Progenitor cell of endocrine pancreas (in vitro differentiated cells): ENCODE data around the gene CHRNB1. TPM values are rescaled to one million over a fixed set of nuclear protein-coding genes. Genes with fewer than 3 reads are reported as not detected.

Experiments
- DNase-seq: peaks from one replicate; pipeline ENCODE4 v3.0.0; 2021; ENCODE audit warnings: low spot score; ENCODE audit not compliant: unreplicated experiment
- H3K27ac Mint-ChIP-seq: 2 replicates; pipeline ENCODE4 v1.8.0; 2021; ENCODE audit warnings: mild to moderate bottlenecking, moderate library complexity, mixed read lengths
- H3K27me3 Mint-ChIP-seq: 2 replicates; pipeline ENCODE4 v1.8.0; 2021; ENCODE audit warnings: mixed read lengths
- H3K36me3 Mint-ChIP-seq: 2 replicates; pipeline ENCODE4 v1.8.0; 2022; ENCODE audit warnings: mixed read lengths; ENCODE audit not compliant: insufficient read depth
- H3K4me1 Mint-ChIP-seq: 2 replicates; pipeline ENCODE4 v1.8.0; 2021; ENCODE audit warnings: low read depth, mixed read lengths
- H3K4me3 Mint-ChIP-seq: 2 replicates; pipeline ENCODE4 v1.8.0; 2021; ENCODE audit warnings: low read depth, mild to moderate bottlenecking, moderate library complexity, mixed read lengths
- H3K9me3 Mint-ChIP-seq: 2 replicates; pipeline ENCODE4 v1.8.0; 2021; ENCODE audit warnings: low read depth, mixed read lengths
- total RNA-seq: library from RNA; stranded (reverse); gene quantifications from 2 replicates; pipeline ENCODE4 v1.2.1, GENCODE V29; 2021
- TF ChIP-seq, protein P1 (sequence below): fragments of 200-600 bp; sonication (generic); IDR thresholded peaks from one replicate; pipeline ENCODE4 v1.5.0; 2021; ENCODE audit warnings: antibody characterized with exemption, mild to moderate bottlenecking; ENCODE audit not compliant: unreplicated experiment

Gene CHRNB1
- total RNA-seq, 1 donor from 2014 or later = 17.2 TPM

GRCh38 chr17:7423679-7424078, 21.2 kb upstream of the CHRNB1 start:
- Mint-ChIP-seq H3K4me1 (peaks cover 7% of the 10 kb centered on the region), H3K9me3 (no peaks in the 10 kb centered on the region), H3K27ac (peak overlapping the region; percentile 67), H3K36me3 (no peaks in the 10 kb centered on the region), H3K4me3 (no peak overlapping the region), H3K27me3 (no peaks in the 10 kb centered on the region)
- DNase-seq = no peak
- TF ChIP-seq, protein P1, sequence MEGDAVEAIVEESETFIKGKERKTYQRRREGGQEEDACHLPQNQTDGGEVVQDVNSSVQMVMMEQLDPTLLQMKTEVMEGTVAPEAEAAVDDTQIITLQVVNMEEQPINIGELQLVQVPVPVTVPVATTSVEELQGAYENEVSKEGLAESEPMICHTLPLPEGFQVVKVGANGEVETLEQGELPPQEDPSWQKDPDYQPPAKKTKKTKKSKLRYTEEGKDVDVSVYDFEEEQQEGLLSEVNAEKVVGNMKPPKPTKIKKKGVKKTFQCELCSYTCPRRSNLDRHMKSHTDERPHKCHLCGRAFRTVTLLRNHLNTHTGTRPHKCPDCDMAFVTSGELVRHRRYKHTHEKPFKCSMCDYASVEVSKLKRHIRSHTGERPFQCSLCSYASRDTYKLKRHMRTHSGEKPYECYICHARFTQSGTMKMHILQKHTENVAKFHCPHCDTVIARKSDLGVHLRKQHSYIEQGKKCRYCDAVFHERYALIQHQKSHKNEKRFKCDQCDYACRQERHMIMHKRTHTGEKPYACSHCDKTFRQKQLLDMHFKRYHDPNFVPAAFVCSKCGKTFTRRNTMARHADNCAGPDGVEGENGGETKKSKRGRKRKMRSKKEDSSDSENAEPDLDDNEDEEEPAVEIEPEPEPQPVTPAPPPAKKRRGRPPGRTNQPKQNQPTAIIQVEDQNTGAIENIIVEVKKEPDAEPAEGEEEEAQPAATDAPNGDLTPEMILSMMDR = no peak

- no peaks in the 10 kb centered on the region for H3K36me3 Mint-ChIP-seq
- no peak within 1 kb of the TSS for H3K27ac Mint-ChIP-seq
- H3K4me1 Mint-ChIP-seq = no peaks in the 10 kb centered on the region
- TF ChIP-seq, protein P1 = no peak
- no peak for DNase-seq
- H3K4me3 Mint-ChIP-seq = no peak within 1 kb of the TSS
- H3K9me3 Mint-ChIP-seq = no peaks in the 10 kb centered on the region
- no peaks in the 10 kb centered on the region for H3K27me3 Mint-ChIP-seq
Observed at GRCh38 chr17:7425316-7425715, 19.5 kb upstream of the CHRNB1 start, which contains the start of gene SPEM2. Gene SPEM2, plus strand, starts transcription at chr17:7425616. Its CDS starts 73 bp downstream, at chr17:7425689.

GRCh38 chr17:7425756-7426155, 19.1 kb upstream of the CHRNB1 start:
- H3K4me3 Mint-ChIP-seq = no peak overlapping the region
- H3K9me3 Mint-ChIP-seq = no peaks in the 10 kb centered on the region
- TF ChIP-seq, protein P1 = no peak
- H3K27ac Mint-ChIP-seq = no peak overlapping the region
- no peaks in the 10 kb centered on the region for H3K27me3 Mint-ChIP-seq
- H3K4me1 Mint-ChIP-seq = no peaks in the 10 kb centered on the region
- H3K36me3 Mint-ChIP-seq = no peaks in the 10 kb centered on the region
- DNase-seq = no peak

DNA sequence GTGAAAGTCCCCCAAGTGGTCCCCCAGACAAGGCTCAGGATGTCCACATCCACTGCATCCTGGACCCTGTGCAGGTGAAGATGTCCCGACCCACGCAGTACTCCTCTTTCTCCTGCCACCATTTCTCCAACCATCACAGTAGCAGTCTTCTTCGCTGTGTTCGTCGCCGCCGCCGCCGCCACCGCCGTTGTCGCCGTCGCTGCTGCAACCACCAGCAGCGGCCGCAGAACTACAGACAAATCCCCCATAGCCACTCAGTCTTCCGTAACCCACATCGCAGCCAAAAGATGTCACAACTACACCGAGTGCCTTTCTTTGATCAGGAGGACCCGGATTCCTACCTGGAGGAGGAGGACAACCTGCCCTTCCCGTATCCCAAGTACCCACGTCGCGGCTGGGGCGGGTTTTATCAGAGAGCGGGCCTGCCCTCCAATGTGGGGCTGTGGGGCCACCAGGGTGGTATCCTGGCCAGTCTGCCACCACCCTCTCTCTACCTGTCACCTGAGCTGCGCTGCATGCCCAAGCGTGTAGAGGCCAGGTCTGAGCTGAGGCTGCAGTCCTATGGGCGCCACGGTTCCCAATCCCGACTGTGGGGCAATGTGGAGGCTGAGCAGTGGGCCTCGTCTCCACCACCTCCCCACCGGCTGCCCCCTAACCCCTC, 18.5 kb upstream of the CHRNB1 start:
- Mint-ChIP-seq H3K4me1 (no peaks in the 10 kb centered on the region), H3K9me3 (no peaks in the 10 kb centered on the region), H3K4me3 (no peak overlapping the region), H3K27ac (no peak overlapping the region), H3K36me3 (no peaks in the 10 kb centered on the region), H3K27me3 (no peaks in the 10 kb centered on the region)
- no peak for DNase-seq
- TF ChIP-seq, protein P1 = no peak

GRCh38 chr17:7426896-7427489, 17.9 kb upstream of the CHRNB1 start:
- no peaks in the 10 kb centered on the region for H3K27me3 Mint-ChIP-seq
- no peak for DNase-seq
- TF ChIP-seq, protein P1 = no peak
- no peaks in the 10 kb centered on the region for H3K9me3 Mint-ChIP-seq
- H3K36me3 Mint-ChIP-seq = no peaks in the 10 kb centered on the region
- H3K4me3 Mint-ChIP-seq = no peak overlapping the region
- H3K27ac Mint-ChIP-seq = no peak overlapping the region
- no peaks in the 10 kb centered on the region for H3K4me1 Mint-ChIP-seq
